ENCODE measurements around the gene PGAP2.

DNA sequence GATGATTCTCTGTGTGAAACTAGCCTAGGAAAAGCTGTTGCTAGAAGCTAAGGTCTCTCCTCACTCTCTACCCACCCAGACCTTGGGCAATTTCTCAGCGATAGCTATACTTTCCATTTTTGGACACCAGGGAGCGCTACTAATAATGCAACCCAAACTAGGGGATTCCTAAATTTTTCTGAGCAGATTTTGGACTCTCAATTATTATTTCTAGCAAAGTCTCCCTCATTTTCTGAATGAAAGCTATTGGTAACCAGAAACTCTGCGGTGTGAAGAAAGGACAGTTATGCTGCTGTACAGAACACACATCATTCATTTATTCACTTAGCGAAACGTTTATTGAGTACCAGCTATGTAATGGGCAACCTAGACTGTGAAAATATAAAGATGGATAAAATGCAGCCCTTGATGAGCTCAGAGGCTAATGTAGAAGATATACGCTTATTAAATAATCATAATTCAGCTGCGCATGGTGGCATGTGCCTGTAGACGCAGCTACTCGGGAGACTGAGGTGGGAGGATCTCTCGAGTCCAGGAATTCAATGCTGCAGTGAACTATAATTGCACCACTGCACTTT is 41.0 kb downstream of the PGAP2 start:
- TF ChIP-seq, protein P1, sequence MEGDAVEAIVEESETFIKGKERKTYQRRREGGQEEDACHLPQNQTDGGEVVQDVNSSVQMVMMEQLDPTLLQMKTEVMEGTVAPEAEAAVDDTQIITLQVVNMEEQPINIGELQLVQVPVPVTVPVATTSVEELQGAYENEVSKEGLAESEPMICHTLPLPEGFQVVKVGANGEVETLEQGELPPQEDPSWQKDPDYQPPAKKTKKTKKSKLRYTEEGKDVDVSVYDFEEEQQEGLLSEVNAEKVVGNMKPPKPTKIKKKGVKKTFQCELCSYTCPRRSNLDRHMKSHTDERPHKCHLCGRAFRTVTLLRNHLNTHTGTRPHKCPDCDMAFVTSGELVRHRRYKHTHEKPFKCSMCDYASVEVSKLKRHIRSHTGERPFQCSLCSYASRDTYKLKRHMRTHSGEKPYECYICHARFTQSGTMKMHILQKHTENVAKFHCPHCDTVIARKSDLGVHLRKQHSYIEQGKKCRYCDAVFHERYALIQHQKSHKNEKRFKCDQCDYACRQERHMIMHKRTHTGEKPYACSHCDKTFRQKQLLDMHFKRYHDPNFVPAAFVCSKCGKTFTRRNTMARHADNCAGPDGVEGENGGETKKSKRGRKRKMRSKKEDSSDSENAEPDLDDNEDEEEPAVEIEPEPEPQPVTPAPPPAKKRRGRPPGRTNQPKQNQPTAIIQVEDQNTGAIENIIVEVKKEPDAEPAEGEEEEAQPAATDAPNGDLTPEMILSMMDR (IDR thresholded peaks at IDR 0.05): peak; percentile 16 to 74 (median 68)
- TF ChIP-seq POLR2A (IDR thresholded peaks at IDR 0.05) (no peak), POLR2AphosphoS5 (IDR thresholded peaks at IDR 0.05) (peak; percentile 22)
